ENCODE data around the gene PRPSAP2.
"Not testable (repeated sequence)": the region's sequence is repeated elsewhere in the genome, so short reads cannot be mapped to it uniquely, and the experiment has no call there.

PRPSAP2 gene

DNA sequence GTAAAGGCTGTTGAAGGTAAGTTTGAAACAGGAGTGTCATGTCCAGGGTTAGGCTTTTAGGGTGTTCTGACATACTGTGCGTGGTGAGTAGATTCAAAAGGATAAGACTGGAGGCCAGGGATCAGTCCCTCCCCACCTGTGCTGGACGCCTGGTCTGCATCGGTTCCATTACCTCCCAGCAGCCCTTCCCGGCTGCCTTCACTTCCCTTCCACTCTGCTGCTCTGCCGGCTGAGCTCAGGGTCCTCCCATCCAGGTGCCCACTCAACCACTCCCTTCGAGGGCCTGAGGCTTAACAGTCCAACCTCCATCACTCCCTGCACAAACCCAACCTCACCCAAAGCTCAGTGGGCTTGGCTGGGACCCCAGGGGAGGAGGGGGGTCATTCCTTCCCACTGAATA, 89.9 kb downstream of the PRPSAP2 start:
- no peak for DNase-seq

DNA sequence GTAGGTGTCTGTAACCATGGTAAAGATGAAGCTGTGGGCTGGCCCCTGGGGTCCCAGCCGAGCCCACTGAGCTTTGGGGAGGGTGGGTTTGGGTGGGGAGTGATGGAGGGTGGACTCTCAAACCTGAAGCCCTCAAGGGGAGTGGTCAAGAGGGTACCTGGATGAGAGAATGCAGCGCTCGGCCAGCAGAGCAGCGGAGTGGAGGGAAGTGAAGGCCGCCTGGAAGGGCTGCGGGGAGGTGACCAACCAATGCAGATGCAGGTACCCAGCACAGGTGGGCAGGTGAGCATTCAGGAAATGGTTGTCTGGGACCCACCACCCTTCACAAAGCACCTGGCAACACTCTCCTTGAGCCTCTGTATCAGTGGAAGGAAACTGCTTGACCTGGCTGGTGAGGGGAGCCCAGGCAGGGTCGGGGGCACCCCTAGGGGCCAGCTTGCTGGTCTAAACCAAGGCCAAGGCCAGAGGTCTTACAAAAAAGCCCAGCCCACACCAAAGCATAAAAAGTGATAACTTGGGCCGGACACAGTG, 90.6 kb downstream of the PRPSAP2 start:
- no peak for DNase-seq

DNA sequence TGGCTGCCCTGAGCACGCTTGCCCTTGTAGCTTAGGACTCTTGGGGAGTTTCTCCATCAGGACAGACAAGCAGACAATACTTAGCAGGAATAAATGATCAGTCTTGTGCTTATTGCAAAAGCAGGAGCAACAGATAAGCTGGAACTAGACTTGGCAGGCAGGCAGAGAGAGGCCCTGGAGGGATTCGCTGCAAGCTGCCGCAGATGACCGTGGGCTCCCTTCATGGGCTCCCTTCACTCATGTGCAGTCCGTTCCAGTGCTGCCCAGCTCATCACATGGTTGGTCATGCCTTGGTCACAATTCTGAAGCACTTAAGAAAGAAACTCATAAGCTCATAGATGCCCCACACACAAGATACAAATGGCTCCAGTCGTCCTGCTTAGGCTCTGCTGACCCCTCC, 91.6 kb downstream of the PRPSAP2 start:
- DNase-seq: no peak

DNA sequence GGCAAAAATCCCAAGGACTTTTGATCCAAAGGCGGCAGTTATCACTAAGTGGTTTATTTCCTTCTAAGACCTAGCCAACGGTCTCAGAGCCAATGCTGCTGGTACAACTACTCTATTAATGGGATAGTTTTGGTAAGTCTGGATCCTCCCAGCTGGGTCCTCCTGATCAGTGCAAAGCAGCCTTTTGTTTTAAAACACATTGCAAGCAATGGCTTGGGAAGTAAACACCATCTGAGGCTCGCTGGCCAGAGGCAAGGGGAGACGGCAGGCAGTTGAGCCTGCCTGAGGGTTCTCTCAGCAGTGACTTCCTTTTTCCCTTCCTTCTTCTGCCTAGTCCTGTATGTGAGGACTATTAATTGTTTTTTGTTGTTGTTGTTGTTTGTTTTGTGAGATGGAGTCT, 92.4 kb downstream of the PRPSAP2 start:
- no peak for DNase-seq

DNA sequence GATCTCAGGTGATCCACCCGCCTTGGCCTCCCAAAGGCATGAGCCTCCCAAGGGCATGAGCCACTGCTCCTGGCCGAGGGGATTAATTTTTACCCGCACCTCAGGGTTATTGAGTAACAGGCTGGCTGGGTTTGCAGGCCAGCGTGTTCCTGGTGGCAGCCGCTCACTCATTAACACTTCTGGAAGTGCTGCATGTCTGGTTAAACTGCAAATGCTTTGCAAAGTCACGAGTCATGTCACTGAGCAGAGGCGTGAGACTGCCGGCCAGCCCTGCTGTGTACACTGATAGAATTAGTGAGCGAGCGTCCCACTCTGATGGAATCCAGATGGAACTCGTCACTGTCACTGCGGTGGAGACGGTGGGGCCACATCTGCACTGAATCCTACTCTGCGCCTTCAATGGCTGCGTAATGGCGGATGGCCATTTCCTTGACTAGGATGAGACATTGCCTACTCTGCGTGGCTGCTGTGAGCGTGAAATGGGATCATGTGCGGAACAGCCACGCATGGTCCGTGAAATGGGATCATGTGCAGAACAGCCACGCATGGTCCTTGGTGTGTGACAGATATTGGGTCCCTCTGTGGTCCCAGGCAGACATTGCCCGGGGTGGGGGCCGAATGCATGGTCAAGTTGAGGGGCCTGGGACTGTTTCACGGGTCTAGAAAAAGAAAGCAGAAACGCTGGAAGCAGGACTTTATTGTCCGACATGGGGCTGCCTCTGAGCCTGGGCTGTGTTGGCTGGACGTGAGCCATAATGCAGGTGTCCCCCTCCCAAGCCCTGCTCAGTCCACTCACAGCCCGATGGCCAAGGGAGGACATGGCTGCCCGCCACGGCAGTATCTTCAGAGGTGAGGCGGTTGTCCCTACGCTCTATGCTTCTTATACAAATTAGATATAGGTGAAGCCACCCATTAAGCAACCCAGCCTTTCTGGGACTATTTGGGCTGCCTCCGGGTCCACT, 93.3 kb downstream of the PRPSAP2 start:
- DNase-seq: no peak

DNA sequence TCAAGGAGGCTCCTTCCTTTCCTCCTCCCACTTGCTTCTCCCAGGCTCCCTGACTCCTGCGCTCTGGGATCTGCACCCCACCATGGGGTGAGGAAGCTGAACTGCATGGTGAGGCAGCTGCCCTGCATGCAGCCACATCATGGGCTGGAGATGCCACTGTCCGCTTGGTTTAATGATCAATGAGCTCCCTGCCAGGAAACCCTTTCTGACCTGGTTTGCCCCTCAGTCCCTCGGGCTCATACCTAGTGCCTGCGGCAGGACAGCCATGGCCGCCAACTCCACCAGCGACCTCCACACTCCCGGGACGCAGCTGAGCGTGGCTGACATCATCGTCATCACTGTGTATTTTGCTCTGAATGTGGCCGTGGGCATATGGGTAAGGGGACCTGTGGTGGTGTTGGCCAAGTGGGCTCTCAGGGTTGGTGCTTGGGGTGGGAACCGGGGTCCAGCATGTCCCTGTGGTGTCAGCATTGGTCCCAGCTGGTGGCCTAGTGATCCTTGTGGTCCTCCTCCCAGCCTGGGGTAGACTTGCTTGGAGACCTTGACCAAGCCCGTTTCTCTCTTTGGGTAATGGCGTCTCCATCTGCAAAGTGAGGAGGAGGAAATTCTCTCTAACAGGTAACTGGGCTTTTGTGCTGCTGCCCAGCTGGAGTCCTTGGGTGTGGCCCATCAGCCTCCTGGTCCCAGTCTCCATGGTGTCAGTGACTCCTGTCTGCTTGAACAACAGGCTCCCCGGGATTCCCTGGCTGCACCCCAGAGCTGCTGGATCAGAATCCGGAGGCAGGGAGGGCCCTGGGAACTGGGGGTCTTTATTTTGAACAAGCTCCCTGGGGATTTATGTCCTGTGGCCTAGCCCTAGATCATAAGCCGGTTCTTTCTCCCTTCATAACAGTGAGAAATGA, 94.3 kb downstream of the PRPSAP2 start, which contains the start of gene SLC5A10:
TSS of gene SLC5A10 (plus strand) at position 225 of the 902 bp plus-strand sequence. CDS start at position 266, 41 bp downstream.
- DNase-seq: no peak

DNA sequence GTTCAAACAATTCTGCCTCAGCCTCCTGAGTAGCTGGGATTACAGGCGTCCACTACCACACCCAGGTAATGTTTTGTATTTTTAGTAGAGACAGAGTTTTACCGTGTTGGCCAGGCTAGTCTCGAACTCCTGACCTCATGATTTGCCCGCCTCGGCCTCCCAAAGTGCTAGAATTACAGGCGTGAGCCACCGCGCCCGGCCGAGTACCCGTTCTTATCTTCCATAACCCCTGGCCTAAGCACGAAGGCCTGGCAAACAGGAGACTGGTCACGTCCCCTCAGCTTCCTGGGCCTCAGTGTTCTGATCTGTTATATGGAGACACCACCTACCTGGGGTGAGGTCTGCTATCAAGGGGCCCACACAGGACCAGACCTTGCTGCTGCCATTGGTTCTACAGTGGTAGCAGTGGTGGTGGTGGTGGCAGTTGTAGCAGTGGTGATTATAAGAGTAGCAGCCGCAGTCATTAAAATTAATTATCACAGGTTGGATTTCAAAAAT, 95.3 kb downstream of the PRPSAP2 start:
- DNase-seq: no peak

DNA sequence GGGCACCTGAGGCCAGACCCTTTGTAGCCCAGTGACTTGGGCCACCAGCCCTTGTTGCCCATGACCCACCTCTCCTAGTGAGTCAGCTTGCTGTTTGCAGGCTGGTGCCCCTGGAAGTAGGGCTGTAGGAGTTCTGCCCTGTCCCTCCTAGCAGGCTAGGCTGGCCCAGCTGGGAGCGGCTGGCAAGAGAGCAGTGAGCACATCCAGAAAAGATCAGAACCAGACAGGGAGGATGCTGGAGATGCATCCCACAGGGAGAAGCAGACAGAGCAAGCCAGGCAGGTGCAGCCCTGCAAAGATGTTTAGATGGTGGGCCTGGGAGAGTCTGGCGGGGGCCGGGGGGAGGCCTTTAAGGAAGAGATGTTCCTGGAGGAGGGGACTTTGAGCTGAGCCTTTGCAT, 96.4 kb downstream of the PRPSAP2 start:
- DNase-seq: no peak

DNA sequence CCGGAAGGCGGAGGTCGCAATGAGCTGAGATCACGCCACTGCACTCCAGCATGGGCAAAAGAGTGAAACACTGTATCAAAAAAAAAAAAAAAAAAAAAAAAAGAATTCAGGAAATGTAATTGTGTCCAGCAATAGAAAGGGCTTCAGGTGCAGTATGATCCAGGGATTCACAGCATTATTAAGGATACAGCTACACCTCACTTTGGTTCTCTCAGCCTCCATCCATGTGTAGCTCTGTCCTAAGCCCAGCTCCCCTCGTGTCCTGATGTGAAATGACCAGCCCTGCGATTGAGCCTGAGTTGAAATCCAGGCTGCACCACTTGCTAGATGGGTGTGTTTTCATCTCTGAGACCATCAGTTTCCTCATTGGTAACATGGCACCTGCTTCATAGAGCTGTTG, 97.1 kb downstream of the PRPSAP2 start:
- no peak for DNase-seq

DNA sequence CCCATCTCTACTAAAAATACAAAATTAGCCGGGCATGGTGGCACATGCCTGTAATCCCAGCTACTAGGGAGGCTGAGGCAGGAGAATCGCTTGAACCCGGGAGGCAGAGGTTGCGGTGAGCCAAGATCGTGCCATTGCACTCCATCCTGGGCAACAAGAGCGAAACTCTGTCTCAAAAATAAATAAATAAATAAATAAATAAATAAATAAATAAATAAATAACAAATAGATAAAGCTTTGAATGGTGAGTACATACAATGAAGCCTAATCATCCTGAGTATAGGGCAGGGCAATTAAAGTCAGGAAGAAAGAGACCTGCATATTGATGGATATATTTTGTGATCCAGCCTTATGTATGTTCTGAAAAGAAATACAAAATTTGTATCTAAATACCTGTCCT, 98.1 kb downstream of the PRPSAP2 start:
- not testable (repeated sequence) for DNase-seq

DNA sequence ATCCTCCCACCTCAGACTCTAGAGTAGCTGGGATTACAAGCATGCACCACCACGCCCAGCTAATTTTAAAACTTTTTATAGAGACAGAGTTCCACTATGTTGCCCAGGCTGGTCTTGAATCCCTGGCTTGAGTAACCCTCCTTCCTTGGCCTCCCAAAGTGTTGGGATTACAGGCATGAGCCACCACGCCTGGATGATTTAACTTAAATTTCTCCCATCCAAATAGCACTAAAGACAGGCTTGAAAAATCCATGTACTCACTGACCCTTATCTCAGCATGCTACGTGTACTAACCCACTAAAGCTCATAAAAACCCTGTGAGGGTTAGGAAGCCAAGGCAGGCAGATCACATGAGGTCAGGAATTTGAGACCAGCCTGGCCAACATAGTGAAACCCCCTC, 98.7 kb downstream of the PRPSAP2 start:
- no peak for DNase-seq

DNA sequence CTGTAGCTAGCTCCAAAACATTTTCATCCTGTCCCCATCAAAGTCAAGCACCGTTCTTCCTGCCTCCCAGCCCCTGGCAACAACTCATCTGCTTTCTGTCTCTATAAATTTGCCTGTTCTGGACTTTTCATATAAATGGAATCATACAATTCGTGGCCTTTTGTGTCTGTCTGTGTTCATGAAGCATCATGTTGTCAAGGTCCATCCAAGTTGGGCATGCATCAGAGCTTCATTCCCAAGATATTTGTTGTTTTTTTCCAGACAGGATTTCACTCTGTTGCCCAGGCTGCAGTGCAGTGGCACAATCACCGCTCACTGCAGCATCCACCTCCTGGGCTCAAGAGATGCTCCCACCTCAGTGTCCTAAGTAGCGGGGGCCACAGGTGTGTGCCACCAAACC, 99.9 kb downstream of the PRPSAP2 start:
- no peak for DNase-seq

DNA sequence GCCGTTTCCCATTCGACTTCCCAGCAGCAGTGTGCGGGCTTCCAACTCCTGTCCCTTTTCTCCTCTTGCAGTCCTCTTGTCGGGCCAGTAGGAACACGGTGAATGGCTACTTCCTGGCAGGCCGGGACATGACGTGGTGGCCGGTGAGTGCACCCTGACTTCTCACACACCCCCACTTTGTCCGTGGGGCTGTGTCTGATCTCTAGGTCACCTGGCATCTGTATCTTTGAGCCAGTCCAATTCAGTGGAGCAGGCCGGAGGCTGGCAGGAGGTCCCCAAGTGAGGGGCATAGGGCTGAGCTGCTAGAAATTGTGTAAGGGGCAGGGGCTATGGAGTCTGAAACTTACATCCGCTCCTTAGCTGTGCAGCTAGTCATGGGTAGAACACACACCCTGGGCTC, 100.7 kb downstream of the PRPSAP2 start:
- DNase-seq: no peak

DNA sequence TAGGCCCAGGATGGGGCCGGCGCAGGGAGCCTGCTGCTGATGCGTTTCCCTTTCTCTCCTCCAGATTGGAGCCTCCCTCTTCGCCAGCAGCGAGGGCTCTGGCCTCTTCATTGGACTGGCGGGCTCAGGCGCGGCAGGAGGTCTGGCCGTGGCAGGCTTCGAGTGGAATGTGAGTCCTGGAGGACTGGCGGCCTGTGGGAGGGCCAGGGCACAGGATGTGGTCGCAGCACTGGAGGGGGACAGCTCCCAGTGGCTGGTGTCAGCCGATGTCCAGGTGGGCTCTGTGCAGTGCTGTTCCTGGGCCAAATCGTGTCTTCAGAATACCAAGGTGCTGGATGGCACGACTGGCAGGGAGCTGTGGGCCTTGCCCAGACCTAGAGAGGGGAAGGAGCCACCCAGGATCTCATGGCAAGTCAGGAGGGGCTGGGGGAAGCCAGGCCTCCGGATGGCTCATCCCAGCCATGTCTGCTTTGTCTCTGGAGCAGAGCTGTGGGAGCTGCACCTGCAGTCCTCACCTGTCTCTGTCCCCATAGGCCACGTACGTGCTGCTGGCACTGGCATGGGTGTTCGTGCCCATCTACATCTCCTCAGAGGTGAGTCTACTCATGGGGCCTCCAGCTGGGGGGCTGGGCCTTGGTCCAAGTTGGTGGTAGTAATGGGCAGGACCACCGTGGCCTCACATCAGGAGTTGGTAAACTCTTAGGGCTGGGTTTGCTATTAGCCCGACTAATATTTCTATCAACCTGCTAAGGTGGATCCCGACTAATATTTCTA, 101.3 kb downstream of the PRPSAP2 start:
- no peak for DNase-seq

DNA sequence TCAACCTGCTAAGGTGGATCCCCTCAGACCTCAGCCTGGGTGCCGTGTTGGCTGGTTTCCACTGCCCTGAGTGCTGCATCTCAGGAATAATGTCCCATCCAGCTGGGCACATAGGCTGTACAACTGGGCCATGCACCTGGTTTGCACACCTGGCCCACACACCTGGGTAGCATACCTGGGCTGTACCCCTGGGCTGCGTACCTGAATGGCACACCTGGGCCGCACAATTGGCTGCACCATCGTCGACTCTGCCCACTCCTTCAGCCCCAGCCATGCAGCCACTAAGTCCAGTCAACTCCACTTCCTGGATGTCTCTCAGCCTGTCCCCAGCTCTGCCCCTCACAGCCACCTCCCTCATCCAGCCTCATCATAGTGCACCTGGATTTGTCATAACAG, 101.9 kb downstream of the PRPSAP2 start:
- no peak for DNase-seq

DNA sequence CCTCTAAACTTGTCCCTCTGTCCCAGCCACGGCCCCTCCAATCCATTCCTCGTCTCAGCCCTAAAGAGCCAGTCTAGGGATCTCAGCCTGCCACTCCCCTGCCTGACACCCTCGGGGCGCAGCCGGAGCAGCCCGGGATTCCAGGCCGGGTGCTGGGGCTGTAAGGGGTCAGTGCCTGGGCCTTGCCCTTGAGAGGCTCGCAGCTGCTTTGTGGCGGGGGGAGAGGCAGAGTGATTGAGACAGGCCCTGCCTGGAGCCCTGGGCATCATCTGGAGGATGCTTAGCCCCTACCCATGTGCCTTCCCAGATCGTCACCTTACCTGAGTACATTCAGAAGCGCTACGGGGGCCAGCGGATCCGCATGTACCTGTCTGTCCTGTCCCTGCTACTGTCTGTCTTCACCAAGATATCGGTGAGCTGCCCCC, 102.3 kb downstream of the PRPSAP2 start:
- no peak for DNase-seq

DNA sequence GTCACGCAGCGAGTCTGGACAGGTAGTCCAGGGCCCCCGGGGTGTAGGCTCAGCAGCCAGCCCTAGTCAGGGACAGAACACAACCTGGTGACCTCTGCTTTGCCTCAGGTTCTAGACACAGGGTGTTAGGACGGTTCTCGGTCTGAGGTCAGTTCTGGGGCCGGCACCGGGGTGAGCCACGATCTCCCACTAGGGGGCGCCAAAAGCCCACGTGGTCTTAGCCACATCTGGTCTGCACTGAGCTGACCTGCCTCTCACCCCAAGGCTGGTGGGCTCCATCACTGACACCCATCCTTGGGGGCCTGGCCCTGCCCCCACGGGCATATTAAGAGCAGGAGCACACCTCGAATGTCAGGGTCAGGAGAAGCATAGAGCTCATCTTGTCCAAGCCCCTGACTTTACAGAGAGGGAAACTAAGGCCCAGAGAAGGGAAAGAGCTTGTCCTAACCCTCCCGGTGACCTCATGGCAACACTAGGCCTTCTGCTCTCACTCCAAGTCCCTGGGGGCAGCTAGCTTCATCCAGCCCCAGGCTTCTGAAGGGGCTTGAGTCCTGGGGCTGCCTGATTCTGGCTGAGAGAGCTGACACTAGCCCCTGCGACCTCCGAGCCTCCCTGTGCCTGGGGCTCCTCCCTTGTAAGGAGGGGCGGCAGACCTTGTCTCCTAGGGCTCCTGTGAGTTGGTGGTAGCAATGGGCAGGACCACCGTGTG, 103.0 kb downstream of the PRPSAP2 start:
- DNase-seq: no peak

DNA sequence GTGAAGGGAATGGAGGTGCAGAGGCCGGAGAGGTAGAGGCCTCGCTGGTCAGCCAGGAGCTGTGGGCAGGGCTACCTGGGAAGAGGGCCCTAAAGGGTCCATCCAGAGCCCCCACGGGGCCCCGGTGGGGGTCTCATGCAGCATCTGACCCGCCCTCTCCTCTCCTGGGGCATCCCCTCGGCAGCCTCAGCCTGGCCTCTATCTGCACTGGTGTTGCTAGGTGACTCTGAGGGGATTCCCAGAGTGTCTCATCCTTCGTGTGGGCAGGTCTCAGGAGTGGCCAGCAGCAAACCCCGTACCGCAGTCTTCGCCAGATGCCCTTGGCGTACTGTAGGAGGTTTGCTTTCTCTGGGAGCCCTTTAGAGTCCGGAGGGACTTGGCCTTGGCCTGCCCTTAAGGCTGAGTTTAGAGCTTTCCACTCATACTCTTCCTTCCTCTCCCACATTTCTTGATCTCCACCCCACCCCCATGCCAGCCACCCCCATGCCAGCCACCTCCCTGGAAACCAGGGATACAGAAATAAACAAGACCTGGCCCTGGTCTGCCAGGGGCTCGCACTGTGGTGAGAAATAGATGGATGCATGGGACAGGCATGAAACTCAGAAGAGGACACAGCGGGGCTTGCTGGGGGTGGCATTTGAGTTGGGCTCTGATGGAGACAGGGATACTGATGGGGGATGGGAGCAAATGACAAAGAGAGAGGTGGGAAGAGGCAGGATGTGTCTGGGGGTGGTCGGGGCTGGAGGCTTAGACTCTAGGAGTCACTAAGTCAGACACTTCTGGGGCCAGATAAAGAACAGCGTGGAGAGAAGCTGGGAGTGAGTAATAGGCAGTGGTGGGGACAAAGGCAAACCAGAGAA, 103.9 kb downstream of the PRPSAP2 start:
- no peak for DNase-seq

DNA sequence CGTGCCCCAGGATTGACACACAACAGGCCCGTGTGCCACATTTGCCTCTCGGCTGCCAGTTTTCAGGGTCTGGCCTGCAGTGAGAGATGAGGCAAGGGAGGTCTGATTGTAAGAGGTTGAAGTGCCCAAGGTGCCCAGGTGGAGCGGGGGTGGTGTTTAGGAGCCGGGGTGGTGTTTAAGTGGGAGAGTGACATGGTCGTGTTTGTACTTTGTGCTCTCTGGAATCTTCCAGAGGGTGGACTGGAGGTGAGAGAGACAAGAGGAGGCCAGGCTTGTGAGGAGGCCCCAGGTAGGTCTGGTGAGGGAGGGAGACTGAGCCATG, 104.5 kb downstream of the PRPSAP2 start:
- no peak for DNase-seq

DNA sequence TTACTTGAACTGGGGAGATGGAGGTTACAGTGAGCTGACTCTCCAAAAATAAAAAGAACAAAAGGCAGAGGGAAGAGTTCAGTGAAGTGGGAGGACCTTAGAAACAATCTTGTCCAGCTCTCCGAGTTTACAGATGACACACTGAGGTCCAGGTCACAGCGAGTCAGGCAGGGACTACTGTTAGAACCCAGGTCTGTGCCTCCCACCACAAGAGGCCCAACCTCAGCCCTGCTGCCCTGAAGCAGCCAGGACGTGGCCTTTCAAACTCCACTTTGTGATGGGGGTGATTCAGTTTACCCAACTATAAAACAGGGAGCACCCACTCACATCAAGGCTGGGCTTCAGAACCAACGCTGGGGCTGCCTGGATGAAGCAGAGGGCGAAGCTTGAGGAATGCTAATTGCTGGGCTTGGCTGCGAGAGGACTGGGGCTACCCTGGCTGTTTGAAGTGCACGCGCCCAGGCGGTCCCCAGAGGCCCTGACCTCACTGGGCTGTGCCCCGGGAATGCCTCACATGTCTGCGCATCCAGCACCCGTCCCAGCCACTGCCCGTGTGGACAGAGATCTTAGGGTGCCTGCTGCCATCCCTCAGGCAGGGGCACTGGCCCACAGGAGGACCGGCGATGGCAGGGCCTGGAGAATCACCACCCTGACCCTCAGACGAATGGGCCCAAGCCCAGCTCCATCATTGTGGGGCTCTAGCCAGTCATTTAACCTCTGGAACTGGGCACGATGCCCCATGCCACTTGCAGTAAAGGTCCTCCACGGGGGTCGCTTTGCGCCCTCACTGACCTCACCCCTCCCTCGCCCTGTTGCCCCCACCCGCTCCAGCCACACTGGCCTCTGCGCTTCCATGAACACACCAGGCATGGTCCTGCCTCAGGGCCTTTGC, 105.4 kb downstream of the PRPSAP2 start:
- DNase-seq: no peak
